Testis (tissue), 2 donors: ENCODE results near the gene PILRB.

Experiments
- CTCF ChIP-seq, 3 experiments: fragments of 450-650 bp in 2 of 3; fragments of 200-600 bp in 1 of 3; sonication (generic) in 1 of 3; IDR thresholded peaks; one replicate each; pipeline ENCODE4 v1.5.1; 2016 to 2019; ENCODE audit warnings: antibody characterized with exemption in 3 of 3, mild to moderate bottlenecking in 2 of 3, moderate library complexity in 1 of 3
- POLR2A ChIP-seq: fragments of 450-650 bp; IDR thresholded peaks from one replicate; pipeline ENCODE4 v1.6.1; 2017; ENCODE audit warnings: antibody characterized with exemption, mild to moderate bottlenecking, moderate library complexity

GRCh38 chr7:100366411-100367250 is 8.7 kb downstream of the PILRB start:
- TF ChIP-seq CTCF (IDR thresholded peaks at IDR 0.05): no peak
- no peak for TF ChIP-seq POLR2A
